ENCODE measurements around the gene RAB27A. TPM values are rescaled to one million over a fixed set of nuclear protein-coding genes. Genes with fewer than 3 reads are reported as not detected.

Gene RAB27A
- total RNA-seq, 2 donors from 2014 or later, result 5.0 to 7.9 TPM

DNA sequence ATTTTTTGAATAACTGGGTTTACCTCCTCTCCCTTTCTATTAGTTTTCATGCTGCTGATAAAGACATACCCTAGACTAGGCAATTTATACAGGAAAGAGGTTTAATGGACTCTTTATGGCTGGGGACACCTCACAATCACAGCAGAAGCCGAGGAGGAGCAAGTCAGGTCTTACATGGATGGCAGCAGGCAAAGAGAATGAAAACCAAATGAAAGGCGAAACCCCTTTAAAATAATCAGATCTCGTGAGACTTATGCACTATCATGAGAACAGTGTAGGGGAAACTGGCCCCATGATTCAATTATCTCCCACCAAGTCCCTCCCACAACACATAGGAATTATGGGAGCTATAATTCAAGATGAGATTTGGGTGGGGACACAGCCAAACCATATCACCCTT lies 90.9 kb downstream of the RAB27A start:
- no peak overlapping the region for H3K27ac ChIP-seq
- no peak for DNase-seq (ENCODE audit: low spot score)
- H3K4me3 ChIP-seq, result no peak overlapping the region
- H3K27me3 ChIP-seq, result no peaks in the 10 kb centered on the region
- H3K4me1 ChIP-seq, result peaks cover 0 to 28% of the 10 kb centered on the region in 2 donors
- TF ChIP-seq, protein P1, sequence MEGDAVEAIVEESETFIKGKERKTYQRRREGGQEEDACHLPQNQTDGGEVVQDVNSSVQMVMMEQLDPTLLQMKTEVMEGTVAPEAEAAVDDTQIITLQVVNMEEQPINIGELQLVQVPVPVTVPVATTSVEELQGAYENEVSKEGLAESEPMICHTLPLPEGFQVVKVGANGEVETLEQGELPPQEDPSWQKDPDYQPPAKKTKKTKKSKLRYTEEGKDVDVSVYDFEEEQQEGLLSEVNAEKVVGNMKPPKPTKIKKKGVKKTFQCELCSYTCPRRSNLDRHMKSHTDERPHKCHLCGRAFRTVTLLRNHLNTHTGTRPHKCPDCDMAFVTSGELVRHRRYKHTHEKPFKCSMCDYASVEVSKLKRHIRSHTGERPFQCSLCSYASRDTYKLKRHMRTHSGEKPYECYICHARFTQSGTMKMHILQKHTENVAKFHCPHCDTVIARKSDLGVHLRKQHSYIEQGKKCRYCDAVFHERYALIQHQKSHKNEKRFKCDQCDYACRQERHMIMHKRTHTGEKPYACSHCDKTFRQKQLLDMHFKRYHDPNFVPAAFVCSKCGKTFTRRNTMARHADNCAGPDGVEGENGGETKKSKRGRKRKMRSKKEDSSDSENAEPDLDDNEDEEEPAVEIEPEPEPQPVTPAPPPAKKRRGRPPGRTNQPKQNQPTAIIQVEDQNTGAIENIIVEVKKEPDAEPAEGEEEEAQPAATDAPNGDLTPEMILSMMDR (IDR thresholded peaks at IDR 0.05), result no peak
- no peaks in the 10 kb centered on the region for H3K9me3 ChIP-seq
- H3K36me3 ChIP-seq, result no peaks in the 10 kb centered on the region

DNA sequence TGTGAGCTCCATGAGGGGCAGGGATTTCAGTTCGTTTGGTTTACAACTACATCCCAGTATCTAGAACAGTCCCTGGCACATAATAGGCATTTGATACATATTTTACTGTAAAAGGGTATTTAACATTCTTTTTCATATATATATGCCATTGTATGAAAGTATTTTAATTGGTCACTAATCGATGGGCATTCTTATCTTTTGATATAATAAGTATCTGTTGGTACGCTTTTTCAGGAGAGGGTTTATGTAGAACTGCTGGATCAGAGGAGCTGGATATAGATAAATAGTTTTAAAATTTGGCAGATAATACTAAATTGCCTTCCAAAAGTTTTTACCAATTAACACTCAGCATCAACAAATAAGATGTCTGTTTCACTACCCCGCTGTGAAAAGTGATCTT lies 91.9 kb downstream of the RAB27A start:
- DNase-seq (ENCODE audit: low spot score), result no peak
- H3K36me3 ChIP-seq, result no peaks in the 10 kb centered on the region
- H3K4me1 ChIP-seq, result peaks cover 0 to 28% of the 10 kb centered on the region in 2 donors
- H3K27me3 ChIP-seq, result no peaks in the 10 kb centered on the region
- peak overlapping the region; percentile 71 to 75 for H3K4me3 ChIP-seq
- TF ChIP-seq, protein P1 (IDR thresholded peaks at IDR 0.05), result no peak
- H3K9me3 ChIP-seq, result no peaks in the 10 kb centered on the region
- peak overlapping the region; percentile 93 for H3K27ac ChIP-seq

DNA sequence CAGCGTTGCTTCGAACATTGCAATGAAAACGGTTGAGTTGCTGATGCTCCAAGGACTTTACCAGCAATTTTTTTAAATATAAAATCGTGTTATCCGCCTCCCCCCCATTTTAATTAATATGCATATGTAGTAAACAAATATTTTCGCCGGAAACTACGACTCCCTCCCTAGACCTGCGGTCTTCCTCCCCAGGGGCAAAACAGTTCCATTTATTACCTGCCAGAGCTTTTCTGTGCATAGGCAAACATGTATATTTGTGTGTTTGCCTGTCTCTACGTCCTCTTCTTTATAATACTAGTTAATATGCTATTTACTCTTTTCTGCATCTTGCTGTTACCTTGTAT lies 92.3 kb downstream of the RAB27A start:
- Histone ChIP-seq H3K4me3 (peak overlapping the region; percentile 71 to 75), H3K27ac (peak overlapping the region; percentile 93), H3K4me1 (peaks cover 0 to 31% of the 10 kb centered on the region in 2 donors), H3K36me3 (peaks cover under 1% of the 10 kb centered on the region), H3K27me3 (no peaks in the 10 kb centered on the region), H3K9me3 (no peaks in the 10 kb centered on the region)
- TF ChIP-seq, protein P1 (IDR thresholded peaks at IDR 0.05), result no peak
- no peak for DNase-seq (ENCODE audit: low spot score)

DNA sequence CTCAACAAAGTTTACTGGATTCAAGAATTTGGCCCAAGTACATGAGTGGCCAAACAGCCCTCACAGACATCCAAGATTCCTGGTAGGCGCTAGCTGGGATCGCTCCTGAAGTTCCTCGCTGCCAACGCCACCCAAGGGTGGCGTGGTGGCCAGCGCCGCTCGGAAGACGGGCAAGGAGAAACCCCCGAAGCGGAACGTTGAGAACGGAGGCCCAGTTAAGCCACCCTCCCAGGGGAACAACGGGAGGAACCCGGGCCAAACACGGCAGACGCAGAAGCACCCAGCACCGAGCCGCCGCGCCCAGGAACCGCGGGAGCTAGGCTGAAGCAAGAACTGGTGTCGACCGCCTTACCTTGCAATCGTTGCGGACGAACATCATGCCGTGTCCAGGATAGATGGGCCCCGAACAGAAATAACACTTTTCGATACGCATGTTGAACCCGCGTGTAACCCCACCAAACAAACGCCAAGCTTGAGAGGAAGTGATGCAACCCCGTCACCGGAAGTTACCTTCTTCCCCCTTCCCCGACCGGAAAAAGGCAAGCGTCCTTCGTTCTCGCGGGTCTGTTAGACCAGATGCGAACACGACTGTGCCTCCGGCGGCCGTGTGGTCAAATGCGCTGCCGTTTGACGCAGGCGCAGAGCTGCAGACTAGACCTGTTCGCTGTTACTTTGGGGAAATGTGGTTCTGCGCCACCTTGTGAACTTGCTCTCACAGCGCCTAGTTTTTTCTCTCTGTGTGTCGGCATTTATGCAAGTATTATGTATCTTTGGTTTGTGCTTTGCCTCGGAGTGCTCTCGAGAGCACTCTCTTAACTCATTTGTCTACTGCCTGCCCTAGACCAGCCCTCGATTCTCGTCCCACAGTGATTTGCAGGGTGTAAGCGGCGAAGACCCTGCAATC lies 92.9 kb downstream of the RAB27A start, which contains the start of gene RSL24D1:
Gene RSL24D1 (minus strand): TSS at position 484 of the 904 bp plus-strand sequence. CDS start 51 bp downstream, at position 433.
- H3K27me3 ChIP-seq, result no peaks in the 10 kb centered on the region
- peak within 1 kb of the TSS; percentile 93 for H3K27ac ChIP-seq
- TF ChIP-seq, protein P1 (IDR thresholded peaks at IDR 0.05), result peak in 1 of 2 donors; percentile 53
- DNase-seq (ENCODE audit: low spot score), result peak; percentile 98
- H3K36me3 ChIP-seq, result peaks cover 7% of the 10 kb centered on the region
- peak within 1 kb of the TSS; percentile 71 to 75 for H3K4me3 ChIP-seq
- no peaks in the 10 kb centered on the region for H3K9me3 ChIP-seq
- H3K4me1 ChIP-seq, result peaks cover 0 to 35% of the 10 kb centered on the region in 2 donors

DNA sequence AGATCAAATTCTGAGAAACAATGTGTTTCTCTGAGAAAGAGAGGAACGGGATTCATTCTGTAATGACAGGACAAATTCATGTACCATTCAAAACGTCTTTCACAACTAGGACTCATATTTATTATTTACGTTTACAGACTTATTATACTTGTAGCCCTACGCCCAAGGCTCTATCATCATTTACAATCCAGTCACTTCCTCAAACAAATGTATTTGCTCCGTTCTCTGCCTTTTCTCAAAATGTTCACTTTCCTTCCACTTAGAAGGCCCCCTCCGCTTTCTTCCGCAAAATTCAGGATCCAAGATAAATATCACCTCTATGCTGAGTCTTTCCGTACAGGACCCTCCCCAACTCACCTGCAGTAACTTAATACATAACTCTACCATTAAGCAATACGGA lies 93.6 kb downstream of the RAB27A start:
- TF ChIP-seq, protein P1 (IDR thresholded peaks at IDR 0.05), result no peak
- H3K4me1 ChIP-seq, result peaks cover 0 to 35% of the 10 kb centered on the region in 2 donors

More for the DNA sequence above, 93.6 kb downstream of the RAB27A start:
- Histone ChIP-seq H3K36me3 (peaks cover 11% of the 10 kb centered on the region), H3K9me3 (no peaks in the 10 kb centered on the region), H3K4me3 (peak overlapping the region; percentile 71 to 75), H3K27ac (peak overlapping the region; percentile 93), H3K27me3 (no peaks in the 10 kb centered on the region)
- DNase-seq (ENCODE audit: low spot score), result no peak
